GM21360 (cell line): Measurements from ENCODE around the gene EXOC6B.

Experiments used
- ATAC-seq: cut with Tn5 transposase; IDR thresholded peaks from one replicate; pipeline ENCODE4 v1.9.1; 2021; ENCODE audit warnings: mild to moderate bottlenecking, moderate library complexity; ENCODE audit not compliant: unreplicated experiment

The EXOC6B gene

GRCh38 chr2:72128059-72128842, 697.6 kb downstream of the EXOC6B start:
- ATAC-seq: no peak

DNA sequence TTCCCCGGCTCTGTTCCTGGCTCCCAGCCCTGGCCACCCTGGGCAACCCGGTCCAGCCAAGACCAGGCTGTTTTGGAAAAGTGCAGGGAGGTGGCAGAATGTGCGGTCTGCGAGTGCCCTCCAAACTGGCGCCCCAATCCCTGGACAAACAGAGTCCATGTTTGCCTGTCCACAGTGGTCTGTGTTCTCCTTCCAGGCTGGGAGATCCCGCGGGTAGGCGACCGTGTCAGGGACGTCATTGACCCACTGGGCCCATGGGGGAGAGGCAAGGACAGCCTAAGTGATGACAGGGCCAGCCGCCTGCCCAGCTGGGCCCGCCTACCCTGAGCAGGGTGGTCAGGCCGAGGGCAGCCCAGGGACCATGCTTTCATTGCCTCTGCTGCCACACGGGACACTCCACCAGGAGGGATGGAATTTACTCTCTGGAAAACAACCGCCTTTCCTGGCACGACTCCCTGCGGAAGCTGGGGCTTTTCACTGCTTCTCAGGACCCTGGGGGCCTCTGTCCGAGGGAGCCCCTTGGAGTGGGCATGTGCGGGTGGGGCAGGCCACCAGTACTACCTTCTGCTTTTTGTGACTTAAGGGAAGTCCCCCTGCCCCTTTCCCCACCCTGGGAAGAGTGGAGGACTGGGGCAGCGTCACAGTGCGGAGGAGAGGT, 698.3 kb downstream of the EXOC6B start:
- ATAC-seq: no peak

DNA sequence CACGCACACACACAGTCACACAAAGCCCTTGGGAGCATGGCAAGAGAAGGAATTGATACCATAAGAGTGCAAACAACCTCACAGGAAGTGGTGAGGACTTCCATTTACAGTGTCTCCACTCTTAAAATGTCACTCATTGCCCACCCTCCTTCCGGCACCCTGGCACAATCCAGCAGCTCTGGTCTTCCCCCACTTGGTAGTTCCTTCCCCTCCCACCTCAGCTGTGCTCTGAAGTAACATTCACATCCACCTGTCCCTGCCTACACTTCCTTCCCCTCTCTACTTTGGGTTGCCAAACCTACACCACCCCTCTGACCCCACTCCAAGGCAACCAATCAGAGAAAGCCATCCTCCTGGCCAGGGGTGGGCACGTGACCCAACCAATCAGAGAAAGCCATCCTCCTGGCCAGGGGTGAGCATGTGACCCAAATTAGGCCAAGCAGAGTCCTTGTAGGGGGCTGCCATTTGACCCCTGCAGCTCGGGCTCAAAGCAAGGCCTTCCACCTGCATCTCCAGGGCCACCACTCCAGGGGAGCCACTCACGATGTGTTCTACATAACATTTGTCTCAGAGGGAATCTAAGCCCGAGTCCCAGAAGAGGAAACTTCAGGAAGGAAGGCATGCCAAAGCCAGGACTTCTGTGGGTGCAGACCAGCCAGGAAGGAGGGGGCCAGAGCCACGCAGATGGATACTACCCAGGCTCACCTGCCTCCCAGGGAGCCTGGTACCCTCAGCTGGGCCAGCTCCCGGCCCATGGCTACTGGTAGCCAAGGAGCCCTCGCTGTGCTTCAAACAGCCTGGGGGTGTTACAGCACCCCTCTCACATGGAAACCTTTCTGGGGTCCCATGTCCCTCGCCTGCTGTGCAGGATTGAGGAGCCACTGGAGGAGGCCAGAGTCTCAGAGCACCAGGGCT, 699.4 kb downstream of the EXOC6B start:
- no peak for ATAC-seq
